HG02885 (cell line): Measurements from ENCODE around the gene KLHL13.

Experiments used
- ATAC-seq: cut with Tn5 transposase; IDR thresholded peaks from one replicate; pipeline ENCODE4 v1.9.1; 2021; ENCODE audit warnings: mild to moderate bottlenecking; ENCODE audit not compliant: unreplicated experiment, poor library complexity

The KLHL13 gene

GRCh38 chrX:117898226-117898625 is 218.4 kb downstream of the KLHL13 start:
- ATAC-seq = no peak

- ATAC-seq = peak; percentile 39
Measured at GRCh38 chrX:117895418-117895817, 221.2 kb downstream of the KLHL13 start.

GRCh38 chrX:117892469-117892868 is 224.1 kb downstream of the KLHL13 start:
- ATAC-seq = no peak

- ATAC-seq = no peak
Measured at GRCh38 chrX:117871796-117872195, 244.8 kb downstream of the KLHL13 start.

GRCh38 chrX:117860517-117860916 is 256.1 kb downstream of the KLHL13 start:
- no peak for ATAC-seq

- no peak for ATAC-seq
Measured at GRCh38 chrX:117854806-117855205, 261.8 kb downstream of the KLHL13 start.

GRCh38 chrX:117851025-117851424 is 265.6 kb downstream of the KLHL13 start:
- no peak for ATAC-seq
